ENCODE data around the gene AKAP17A.
"Not testable (repeated sequence)": the region's sequence is repeated elsewhere in the genome, so short reads cannot be mapped to it uniquely, and the experiment has no call there.

Gene AKAP17A

DNA sequence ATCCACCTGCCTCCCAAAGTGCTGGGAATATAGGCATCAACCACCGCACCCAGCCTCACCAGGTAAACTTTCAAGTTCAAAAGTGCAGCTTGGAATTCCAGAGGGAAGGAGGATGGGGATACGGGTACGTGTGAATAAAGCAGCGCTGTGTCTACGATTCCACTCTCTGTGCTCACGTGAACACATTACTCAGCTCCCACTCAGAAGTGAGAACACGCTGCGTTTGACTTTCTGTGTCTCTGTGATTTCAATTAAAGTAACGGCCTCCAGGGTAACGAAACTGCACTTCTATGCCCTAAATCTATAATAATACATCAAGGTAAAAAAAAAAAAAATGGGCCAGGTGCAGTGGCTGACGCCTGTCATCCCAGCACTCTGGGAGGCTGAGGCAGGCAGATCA is 15.1 kb downstream of the AKAP17A start:
- DNase-seq, result no peak

DNA sequence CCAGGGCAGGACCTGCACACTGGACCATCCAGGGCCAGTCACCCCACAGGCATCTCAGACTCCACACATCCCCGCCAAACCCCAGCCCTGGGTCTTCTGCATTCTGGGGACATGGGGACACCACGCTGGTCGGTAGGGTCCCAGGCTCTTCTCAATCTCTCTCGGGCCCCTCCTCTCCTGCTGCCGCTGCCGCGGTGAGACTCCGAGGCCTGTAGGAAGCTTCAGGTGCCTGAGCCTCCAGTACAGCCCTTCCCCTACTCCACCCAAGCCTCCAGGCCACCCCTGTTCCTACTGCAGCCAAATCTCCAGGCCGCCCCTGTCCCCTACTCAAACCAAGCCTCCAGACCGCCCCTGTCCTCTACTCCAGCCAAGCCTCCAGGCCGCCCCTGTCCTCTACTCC is 17.9 kb downstream of the AKAP17A start:
- no peak for DNase-seq

DNA sequence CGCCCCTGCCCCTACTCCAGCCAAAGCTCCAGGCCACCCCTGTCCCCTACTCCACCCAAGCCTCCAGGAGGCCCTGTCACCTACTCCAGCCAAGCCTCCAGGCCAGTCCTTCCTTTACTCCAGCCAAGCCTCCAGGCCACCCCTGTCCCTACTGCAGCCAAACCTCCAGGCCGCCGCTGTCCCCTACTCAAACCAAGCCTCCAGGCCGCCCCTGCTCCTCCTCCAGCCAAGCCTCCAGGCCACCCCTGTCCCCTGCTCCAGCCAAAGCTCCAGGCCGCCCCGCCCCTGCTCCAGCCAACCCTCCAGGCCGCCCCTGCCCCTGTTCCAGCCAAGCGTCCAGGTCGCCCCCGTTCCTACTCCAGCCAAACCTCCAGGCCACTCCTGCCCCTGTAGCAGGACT is 18.4 kb downstream of the AKAP17A start:
- no peak for DNase-seq

DNA sequence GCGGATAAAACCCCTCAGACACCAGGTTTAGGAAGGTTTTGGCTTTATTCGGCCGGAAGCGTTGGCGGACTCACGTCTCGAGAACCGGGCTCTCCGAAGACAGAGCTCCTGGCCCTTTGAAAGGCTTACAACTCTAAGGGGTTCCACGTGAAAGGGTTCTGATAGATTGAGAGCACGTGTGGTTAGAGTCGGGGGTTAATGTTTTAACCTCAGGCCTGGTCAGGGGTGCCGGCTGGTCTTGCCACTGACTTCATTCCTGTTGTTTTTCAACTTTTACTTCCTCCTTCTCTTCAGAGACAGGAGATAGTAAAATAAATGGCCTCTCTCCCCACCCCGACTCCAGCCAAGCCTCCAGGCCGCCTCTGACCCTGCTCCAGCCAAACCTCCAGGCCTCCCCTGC is 18.8 kb downstream of the AKAP17A start:
- no peak for DNase-seq

DNA sequence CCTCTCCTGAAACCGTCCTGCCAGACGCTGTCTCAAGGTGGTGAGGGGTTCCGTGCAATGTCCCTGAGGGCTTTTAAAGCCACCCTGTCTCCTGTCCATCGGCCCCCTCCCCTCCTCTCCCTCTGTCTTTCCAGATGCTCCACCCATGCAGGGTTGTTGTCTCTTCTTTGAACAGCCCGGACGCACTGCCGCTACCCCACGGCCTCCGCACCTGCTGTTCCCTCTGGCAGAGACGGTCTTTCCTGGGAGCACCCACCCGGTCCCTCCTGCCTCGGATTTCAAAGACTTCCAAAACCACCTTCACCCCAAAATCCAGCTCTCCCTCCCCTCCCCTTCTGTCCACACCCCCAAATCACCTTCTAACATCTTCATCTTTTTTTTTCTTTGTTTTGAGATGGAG is 19.3 kb downstream of the AKAP17A start:
- DNase-seq, result no peak

DNA sequence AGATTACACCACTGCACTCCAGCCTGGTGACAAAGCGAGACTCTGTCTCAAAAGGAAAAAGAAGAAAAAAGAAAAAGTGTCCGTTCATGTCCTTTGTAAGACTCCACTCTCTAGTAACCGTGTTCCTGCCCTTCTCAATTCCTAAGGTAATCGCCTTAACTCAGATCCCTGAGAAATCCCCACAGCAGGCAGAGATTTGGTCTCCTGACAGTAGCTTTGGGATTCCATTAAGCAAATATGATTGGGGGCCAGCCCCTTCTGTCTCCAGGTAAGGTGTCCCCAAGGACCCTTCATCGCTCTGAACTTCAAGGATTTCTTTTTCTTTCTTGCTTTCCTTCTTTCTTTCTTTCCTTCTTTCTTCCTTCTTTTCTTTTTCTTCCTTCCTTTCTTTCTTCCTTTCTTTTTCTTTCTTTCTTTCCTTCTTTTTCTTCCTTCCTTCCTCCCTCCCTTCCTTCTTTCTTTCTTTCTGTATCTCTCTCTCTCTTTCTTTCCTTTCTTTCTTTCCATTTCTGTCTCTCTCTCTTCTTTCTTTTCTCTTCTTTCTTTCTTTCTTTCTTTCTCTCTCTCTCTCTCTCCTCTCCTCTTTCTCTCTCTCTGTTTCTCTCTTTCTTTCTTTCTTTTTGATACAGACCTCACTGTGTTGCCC is 21.4 kb downstream of the AKAP17A start:
- no peak for DNase-seq

DNA sequence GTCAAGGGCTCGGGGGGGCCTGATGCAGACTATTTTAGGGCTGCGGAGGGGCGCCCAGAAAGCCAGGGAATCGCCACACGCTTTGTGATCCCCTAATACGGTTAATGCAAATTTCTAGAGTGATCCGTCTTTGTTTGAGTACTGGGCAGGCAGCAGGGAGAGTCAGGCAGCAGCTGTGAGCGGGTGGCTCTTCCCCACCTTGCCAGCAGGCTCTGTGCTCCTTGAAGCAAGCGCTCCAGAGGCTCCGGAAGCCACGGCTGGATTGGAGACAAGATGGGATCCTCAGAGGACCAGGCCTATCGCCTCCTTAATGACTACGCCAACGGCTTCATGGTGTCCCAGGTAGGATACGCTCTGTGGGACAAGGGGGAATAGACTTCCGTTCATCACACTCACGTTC is 23.5 kb downstream of the AKAP17A start, which contains the start of gene ASMT:
Gene ASMT, plus strand, starts transcription at position 133 of the 400 bp plus-strand sequence. Its CDS starts 141 bp downstream, at position 274.
- DNase-seq, result no peak

DNA sequence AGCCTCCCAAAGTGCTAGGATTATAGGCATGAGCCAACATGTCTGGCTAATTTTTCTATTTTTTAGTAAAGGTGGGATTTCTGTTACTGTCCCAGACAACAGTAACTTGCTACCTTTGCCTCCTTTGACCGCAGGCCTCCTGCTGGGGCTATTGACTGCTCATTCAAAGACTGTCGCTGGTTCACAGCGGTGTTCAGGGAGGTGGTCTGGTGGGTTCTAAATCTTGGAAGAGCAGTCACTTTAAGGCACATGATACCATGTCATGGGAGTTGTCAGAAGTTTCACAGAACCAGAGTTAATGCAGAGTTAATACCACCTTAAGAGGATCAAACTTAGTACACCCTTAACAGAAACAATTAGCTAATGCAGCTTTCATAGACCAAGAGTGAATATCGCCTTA is 27.3 kb downstream of the AKAP17A start:
- DNase-seq, result peak; percentile 12

DNA sequence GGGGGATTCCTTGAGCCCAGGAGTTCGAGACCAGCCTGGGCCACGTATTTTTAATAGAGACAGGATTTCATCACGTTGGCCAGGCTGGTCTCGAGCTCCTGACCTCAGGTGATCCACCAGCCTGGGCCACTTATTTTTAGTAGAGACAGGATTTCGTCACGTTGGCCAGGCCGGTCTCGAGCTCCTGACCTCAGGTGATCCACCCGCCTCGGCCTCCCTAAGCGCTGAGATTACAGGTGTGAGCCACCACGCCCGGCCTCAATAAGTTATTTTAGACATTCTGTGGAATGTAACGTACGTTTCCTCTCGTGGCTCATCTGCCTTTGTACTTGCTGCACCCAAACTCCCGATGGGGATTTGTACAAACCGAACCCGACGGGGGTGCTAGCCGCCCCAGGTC is 32.3 kb downstream of the AKAP17A start:
- DNase-seq, result no peak

DNA sequence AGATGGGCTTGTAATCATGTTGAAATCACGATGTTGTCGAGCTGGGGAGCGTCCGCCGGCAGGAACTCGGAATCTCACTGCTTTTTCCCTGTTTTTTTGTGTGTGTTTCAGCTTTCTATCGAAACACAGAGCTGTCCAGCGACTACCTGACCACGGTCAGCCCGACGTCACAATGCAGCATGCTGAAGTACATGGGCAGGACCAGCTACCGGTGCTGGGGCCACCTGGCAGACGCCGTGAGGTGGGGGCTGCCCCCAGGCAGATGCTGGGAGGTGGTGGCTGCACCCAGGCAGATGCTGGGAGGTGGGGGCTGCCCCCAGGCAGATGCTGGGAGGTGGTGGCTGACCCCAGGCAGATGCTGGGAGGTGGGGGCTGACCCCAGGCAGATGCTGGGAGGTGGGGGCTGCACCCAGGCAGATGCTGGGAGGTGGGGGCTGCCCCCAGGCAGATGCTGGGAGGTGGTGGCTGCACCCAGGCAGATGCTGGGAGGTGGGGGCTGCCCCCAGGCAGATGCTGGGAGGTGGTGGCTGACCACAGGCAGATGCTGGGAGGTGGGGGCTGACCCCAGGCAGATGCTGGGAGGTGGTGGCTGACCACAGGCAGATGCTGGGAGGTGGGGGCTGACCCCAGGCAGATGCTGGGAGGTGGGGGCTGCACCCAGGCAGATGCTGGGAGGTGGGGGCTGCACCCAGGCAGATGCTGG is 32.9 kb downstream of the AKAP17A start:
- DNase-seq, result not testable (repeated sequence)

DNA sequence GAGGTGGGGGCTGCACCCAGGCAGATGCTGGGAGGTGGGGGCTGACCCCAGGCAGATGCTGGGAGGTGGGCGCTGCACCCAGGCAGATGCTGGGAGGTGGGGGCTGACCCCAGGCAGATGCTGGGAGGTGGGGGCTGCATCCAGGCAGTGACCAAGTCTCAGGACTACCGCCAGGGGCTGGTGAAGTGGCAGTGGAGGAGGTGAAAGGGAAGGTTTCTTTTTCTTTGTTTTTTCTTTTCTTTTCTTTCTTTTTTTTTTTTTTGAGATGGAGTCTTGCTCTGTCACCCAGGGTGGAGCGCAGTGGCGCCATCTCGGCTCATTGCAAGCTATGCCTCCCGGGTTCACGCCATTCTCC is 33.4 kb downstream of the AKAP17A start:
- not testable (repeated sequence) for DNase-seq

DNA sequence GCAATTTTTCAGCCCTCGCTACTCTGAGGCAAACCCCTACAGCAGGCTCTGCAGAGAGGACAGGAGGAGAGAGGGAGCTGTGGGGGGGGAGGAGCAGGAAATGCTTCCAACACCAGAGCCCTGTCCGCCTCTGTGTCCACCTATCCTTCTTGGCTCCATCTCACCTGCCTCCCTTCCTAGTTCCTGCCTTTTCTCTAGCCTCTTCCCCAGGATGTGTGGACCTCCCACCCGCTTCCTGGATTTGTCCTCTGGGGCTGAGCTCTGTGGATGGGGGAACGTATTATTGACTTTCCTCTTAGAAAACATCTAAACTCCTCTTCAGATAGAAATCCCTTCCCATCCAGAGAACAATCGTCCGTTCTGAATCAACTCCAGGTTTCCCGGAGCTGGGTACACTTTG is 37.8 kb downstream of the AKAP17A start:
- DNase-seq, result no peak

DNA sequence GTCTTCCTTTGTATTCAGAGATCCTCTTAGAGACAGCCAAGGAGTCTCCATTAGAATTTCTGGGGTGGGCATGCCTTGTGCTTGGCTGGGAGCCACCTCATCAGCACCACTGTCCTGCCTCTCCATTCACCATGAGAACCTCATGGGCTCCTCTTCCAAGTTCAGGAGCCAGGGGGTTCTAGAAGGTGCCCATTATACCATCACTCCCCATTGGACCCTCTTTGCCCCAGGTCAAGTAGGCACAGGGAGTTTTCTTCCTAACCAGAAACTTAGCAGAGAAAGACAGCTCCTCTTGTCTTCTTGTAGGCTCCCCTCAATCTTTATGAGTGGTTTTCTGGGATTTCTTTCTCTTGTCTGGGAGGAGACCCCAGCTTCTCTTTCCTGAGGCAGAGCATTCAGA is 54.6 kb downstream of the AKAP17A start:
- no peak for DNase-seq

DNA sequence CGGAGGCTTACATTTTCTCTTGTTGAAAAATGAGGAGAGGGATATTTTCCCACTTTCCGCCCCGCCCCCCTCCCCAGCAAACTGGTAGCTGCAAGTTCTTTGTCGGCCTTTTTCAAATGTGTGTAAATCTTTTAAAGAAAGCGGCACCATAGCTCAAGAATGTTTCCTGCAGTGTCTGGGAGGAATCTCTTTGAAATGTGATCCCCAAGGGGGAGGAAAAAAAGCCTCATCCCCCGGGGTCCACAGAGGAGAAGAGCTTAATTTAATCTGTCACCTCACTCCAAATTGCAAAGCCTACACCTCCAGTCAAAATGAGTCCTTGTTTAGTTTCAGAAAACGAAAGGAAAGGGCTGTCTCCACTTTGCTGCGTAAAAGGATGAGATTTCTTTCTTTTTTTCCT is 58.2 kb downstream of the AKAP17A start:
- no peak for DNase-seq
